DMS53 treated with DMSO at 0.1 percent for 48 hours (cell line): ENCODE data around the gene PKP1.

ENCODE experiments used
- DNase-seq: peaks from one replicate; lab custom pipeline; 2025; ENCODE audit not compliant: unreplicated experiment; lab: John Stamatoyannopoulos, UW

PKP1 gene

GRCh38 chr1:201280884-201281283 is 2.4 kb upstream of the PKP1 start:
- DNase-seq, result no peak

GRCh38 chr1:201281573-201281972 is 1.7 kb upstream of the PKP1 start:
- DNase-seq, result no peak

GRCh38 chr1:201282216-201282615 is 1.1 kb upstream of the PKP1 start:
- peak; percentile 65 for DNase-seq

- no peak for DNase-seq
Observed at GRCh38 chr1:201283836-201284553, 689 bp downstream of the PKP1 start.

- DNase-seq, result no peak
Observed at GRCh38 chr1:201284636-201285035, 1.3 kb downstream of the PKP1 start.

GRCh38 chr1:201285846-201286245 is 2.5 kb downstream of the PKP1 start:
- DNase-seq, result no peak

- DNase-seq, result no peak
Observed at GRCh38 chr1:201286445-201286844, 3.1 kb downstream of the PKP1 start.

- no peak for DNase-seq
Observed at GRCh38 chr1:201288007-201288406, 4.7 kb downstream of the PKP1 start.

GRCh38 chr1:201288765-201289164 is 5.5 kb downstream of the PKP1 start:
- DNase-seq, result no peak

- DNase-seq, result no peak
Observed at GRCh38 chr1:201290551-201290950, 7.2 kb downstream of the PKP1 start.

- peak; percentile 20 for DNase-seq
Observed at GRCh38 chr1:201291916-201292315, 8.6 kb downstream of the PKP1 start.

- no peak for DNase-seq
Observed at GRCh38 chr1:201294876-201295275, 11.6 kb downstream of the PKP1 start.

GRCh38 chr1:201295346-201295745 is 12.0 kb downstream of the PKP1 start:
- DNase-seq, result no peak

GRCh38 chr1:201295861-201296260 is 12.6 kb downstream of the PKP1 start:
- no peak for DNase-seq

GRCh38 chr1:201296352-201296751 is 13.0 kb downstream of the PKP1 start:
- DNase-seq, result no peak

- no peak for DNase-seq
Observed at GRCh38 chr1:201298396-201299381, 15.4 kb downstream of the PKP1 start.

GRCh38 chr1:201299968-201300367 is 16.7 kb downstream of the PKP1 start:
- DNase-seq, result no peak

GRCh38 chr1:201300641-201301040 is 17.3 kb downstream of the PKP1 start:
- DNase-seq, result no peak

GRCh38 chr1:201302163-201303152 is 19.2 kb downstream of the PKP1 start:
- no peak for DNase-seq

GRCh38 chr1:201304126-201304525 is 20.8 kb downstream of the PKP1 start:
- DNase-seq, result no peak

GRCh38 chr1:201305815-201306214 is 22.5 kb downstream of the PKP1 start:
- DNase-seq, result no peak
